HepG2 (cell line): Measurements from ENCODE around the gene SCAF11. TPM values are rescaled to one million over a fixed set of nuclear protein-coding genes. Genes with fewer than 3 reads are reported as not detected.
A peak's percentile ranks its signal among the peaks of the same experiment; 100 is the strongest.

ENCODE experiments used
- CREB1 ChIP-seq, 2 experiments: fragments of 450-650 bp in 1 of 2; IDR thresholded peaks; 2 replicates each; pipeline ENCODE4 v1.6.1; 2016 to 2017; ENCODE audit warnings: control low read depth in 1 of 2, mild to moderate bottlenecking in 1 of 2, missing compliant biosample characterization in 1 of 2, missing genetic modification characterization in 1 of 2
- FOXP4 ChIP-seq: sonication (generic); formaldehyde crosslinking; IDR thresholded peaks from 2 replicates; pipeline ENCODE4 v1.4.0; 2020; ENCODE audit warnings: missing genetic modification reagents
- GATA4 ChIP-seq: sonication (generic); IDR thresholded peaks from 2 replicates; pipeline ENCODE4 v1.6.1; 2016; ENCODE audit warnings: antibody characterized with exemption, low read depth, borderline replicate concordance
- HNRNPLL ChIP-seq: fragments of 200-400 bp; formaldehyde crosslinking; IDR thresholded peaks from 2 replicates; pipeline ENCODE4 v1.6.1; 2017; ENCODE audit warnings: mild to moderate bottlenecking, low read depth, low read length; ENCODE audit not compliant: poor library complexity, severe bottlenecking
- NFAT5 ChIP-seq: sonication (generic); formaldehyde crosslinking; IDR thresholded peaks from 2 replicates; pipeline ENCODE4 v1.4.0; 2020; ENCODE audit warnings: missing genetic modification reagents
- NKX3-1 ChIP-seq: sonication (generic); formaldehyde crosslinking; IDR thresholded peaks from 2 replicates; pipeline ENCODE4 v1.5.0; 2020; ENCODE audit warnings: missing genetic modification reagents
- ZBTB34 ChIP-seq: sonication (generic); formaldehyde crosslinking; IDR thresholded peaks from 2 replicates; pipeline ENCODE4 v1.8.0; 2022; ENCODE audit warnings: mild to moderate bottlenecking, missing genetic modification reagents
- ZC3H13 ChIP-seq: sonication (generic); formaldehyde crosslinking; IDR thresholded peaks from 2 replicates; pipeline ENCODE4 v1.8.1; 2023; ENCODE audit warnings: mild to moderate bottlenecking, missing genetic modification reagents, moderate library complexity
- ZMAT3 ChIP-seq: sonication (generic); formaldehyde crosslinking; conservative IDR thresholded peaks from 2 replicates; pipeline ENCODE4 v1.7.0; 2021; ENCODE audit warnings: missing genetic modification reagents
- ZNF138 ChIP-seq: sonication (generic); formaldehyde crosslinking; IDR thresholded peaks from 2 replicates; pipeline ENCODE4 v1.5.0; 2020; ENCODE audit warnings: mild to moderate bottlenecking, low read depth, missing genetic modification reagents
- ZNF230 ChIP-seq: sonication (generic); formaldehyde crosslinking; IDR thresholded peaks from 2 replicates; pipeline ENCODE4 v1.4.0; 2020; ENCODE audit warnings: mild to moderate bottlenecking, missing genetic modification reagents
- ZNF317 ChIP-seq: sonication (generic); formaldehyde crosslinking; IDR thresholded peaks from 2 replicates; pipeline ENCODE4 v1.5.0; 2020; ENCODE audit warnings: mild to moderate bottlenecking, missing genetic modification reagents
- ZNF331 ChIP-seq: sonication (generic); formaldehyde crosslinking; IDR thresholded peaks from 2 replicates; pipeline ENCODE4 v1.4.0; 2020; ENCODE audit warnings: missing genetic modification reagents
- ZNF547 ChIP-seq: sonication (generic); formaldehyde crosslinking; IDR thresholded peaks from 2 replicates; pipeline ENCODE4 v1.5.1; 2020; ENCODE audit warnings: mild to moderate bottlenecking, missing genetic modification reagents
- ZNF589 ChIP-seq: sonication (generic); formaldehyde crosslinking; conservative IDR thresholded peaks from 2 replicates; pipeline ENCODE4 v1.8.0; 2022; ENCODE audit warnings: mild to moderate bottlenecking, moderate library complexity, missing genetic modification reagents
- ZNF614 ChIP-seq: IDR thresholded peaks from 2 replicates; pipeline ENCODE4 v1.6.1; 2018; ENCODE audit warnings: missing biosample characterization, missing genetic modification reagents, inconsistent platforms, borderline replicate concordance
- ZNF816 ChIP-seq: sonication (generic); formaldehyde crosslinking; IDR thresholded peaks from 2 replicates; pipeline ENCODE4 v1.8.0; 2022; ENCODE audit warnings: missing genetic modification reagents, mild to moderate bottlenecking, borderline replicate concordance
- polyA plus RNA-seq, 8 experiments: library from polyadenylated mRNA; depleted of rRNA in 3 of 8; stranded (reverse) in 7 of 8; unstranded in 1 of 8; fragments of >200 nt; fragmentation: Illumina TruSeq in 4 of 8; extraction: Trizol in 4 of 8; gene quantifications; 2 replicates each; pipeline versions ENCODE4 v1.2.1 to v1.2.3, GENCODE V29; 2011 to 2016; ENCODE audit warnings: low read depth in 4 of 8, missing spikeins in 1 of 8, mixed read lengths in 1 of 8; ENCODE audit not compliant: insufficient read depth in 1 of 8
- total RNA-seq, 5 experiments: library from RNA; depleted of rRNA; stranded (reverse); fragments of >200 nt; fragmentation: Illumina TruSeq; extraction: Trizol; gene quantifications; 2 replicates each; pipeline ENCODE4 v1.2.3, GENCODE V29; 2016; ENCODE audit warnings: low read depth in 1 of 5

The SCAF11 gene
- total and polyA plus RNA-seq, 2 of the 13 experiments (the other 11 are each of a cell fraction or from before 2014, with no cell fraction given): 26.9 to 38.3 TPM

GRCh38 chr12:45991284-45992249, 1.2 kb upstream of the SCAF11 start (continued):
- TF ChIP-seq ZNF547 (CRISPR knock-in tag): peak; percentile 74; the same call in 1 of the 2 replicates
- peak; percentile 83 for TF ChIP-seq ZNF331 (CRISPR knock-in tag)
- TF ChIP-seq ZNF138: 0 out of 2 replicates have a peak, but pooled peaks have one; percentile 36
- 0 out of 2 replicates have a peak, but pooled peaks have one; percentile 83 for TF ChIP-seq ZNF816 (CRISPR knock-in tag)
- TF ChIP-seq NFAT5 (CRISPR knock-in tag): peak; percentile 80; the same call in 1 of the 2 replicates
- TF ChIP-seq HNRNPLL: peak; percentile 96
- peak; percentile 83; the same call in 1 of the 2 replicates for TF ChIP-seq ZNF614 (CRISPR knock-in tag)
- peak; percentile 68 for TF ChIP-seq FOXP4
- TF ChIP-seq ZC3H13 (CRISPR knock-in tag): peak; percentile 83
- peak; percentile 72; the same call in 1 of the 2 replicates for TF ChIP-seq ZNF589
- peak; percentile 61; the same call in 1 of the 2 replicates for TF ChIP-seq ZBTB34 (CRISPR knock-in tag)
- 0 out of 2 replicates have a peak, but pooled peaks have one; percentile 26 for TF ChIP-seq GATA4
- peak; percentile 64; the same call in 1 of the 2 replicates for TF ChIP-seq NKX3-1 (CRISPR knock-in tag)
- TF ChIP-seq ZNF230: peak; percentile 85; the same call in 1 of the 2 replicates
- peak; percentile 64; the same call in 1 of the 2 replicates for TF ChIP-seq ZMAT3 (CRISPR knock-in tag)
- TF ChIP-seq ZNF317 (CRISPR knock-in tag): no peak; the same call in 1 of the 2 replicates
- TF ChIP-seq CREB1 (IDR thresholded peaks at IDR 0.05): no peak
- peak; percentile 76 for TF ChIP-seq CREB1 (CRISPR knock-in tag; IDR thresholded peaks at IDR 0.05)
